Neural cell (in vitro differentiated cells): Measurements from ENCODE around the gene VSIR. TPM values are rescaled to one million over a fixed set of nuclear protein-coding genes. Genes with fewer than 3 reads are reported as not detected.

Experiments
- H2AFZ ChIP-seq: fragments of 200-600, 300-800 bp; sonication (generic), shearing (Covaris generic); 2 replicates; pipeline ENCODE4 v1.6.0; 2014; ENCODE audit warnings: low read depth, mild to moderate bottlenecking, antibody characterized with exemption, low read length, moderate library complexity
- H3F3A ChIP-seq: fragments of 200-600 bp; shearing (Covaris generic); 2 replicates; pipeline ENCODE4 v1.6.1; 2016; ENCODE audit warnings: mild to moderate bottlenecking, moderate library complexity, mixed read lengths, antibody characterized with exemption, low read length; ENCODE audit not compliant: insufficient read depth, poor library complexity, severe bottlenecking
- H3K27ac ChIP-seq: fragments of 200-600, 300-800 bp; sonication (generic), shearing (Covaris generic); 2 replicates; pipeline ENCODE4 v1.5.1; 2014; ENCODE audit warnings: mild to moderate bottlenecking, low read length, moderate library complexity
- H3K27me3 ChIP-seq: fragments of 300-800, 200-600 bp; sonication (generic), shearing (Covaris generic); 2 replicates; pipeline ENCODE4 v1.6.0; 2014; ENCODE audit warnings: mild to moderate bottlenecking, low read depth, low read length, moderate library complexity; ENCODE audit not compliant: insufficient read depth
- H3K36me3 ChIP-seq: fragments of 300-800, 200-600 bp; sonication (generic), shearing (Covaris generic); 2 replicates; pipeline ENCODE4 v1.5.1; 2014; ENCODE audit warnings: mild to moderate bottlenecking, antibody characterized with exemption, low read length, moderate library complexity; ENCODE audit not compliant: insufficient read depth
- H3K4me2 ChIP-seq: fragments of 300-800, 200-600 bp; sonication (generic), shearing (Covaris generic); 2 replicates; pipeline ENCODE4 v1.6.0; 2014; ENCODE audit warnings: mild to moderate bottlenecking, low read length
- H3K4me3 ChIP-seq: fragments of 300-800, 200-600 bp; sonication (generic), shearing (Covaris generic); 2 replicates; pipeline ENCODE4 v1.5.1; 2014; ENCODE audit warnings: mild to moderate bottlenecking, low read length, moderate library complexity
- H3K79me2 ChIP-seq: fragments of 200-600 bp; shearing (Covaris generic); replicated peaks from 2 replicates; pipeline ENCODE4 v1.6.0; 2014; ENCODE audit warnings: mild to moderate bottlenecking, low read length, moderate library complexity; ENCODE audit not compliant: insufficient read depth
- H3K9ac ChIP-seq: fragments of 300-800, 200-600 bp; sonication (generic), shearing (Covaris generic); 2 replicates; pipeline ENCODE4 v1.6.1; 2016; ENCODE audit warnings: mild to moderate bottlenecking, low read length, mixed read lengths
- H3K9me2 ChIP-seq: fragments of 200-600 bp; shearing (Covaris generic); 2 replicates; pipeline ENCODE4 v1.6.1; 2016; ENCODE audit warnings: mild to moderate bottlenecking, low read length, mixed read lengths; ENCODE audit not compliant: insufficient read depth
- H3K9me3 ChIP-seq: fragments of 200-600, 300-800 bp; sonication (generic), shearing (Covaris generic); 2 replicates; pipeline ENCODE4 v1.6.1; 2016; ENCODE audit warnings: mild to moderate bottlenecking, mixed run types, low read length, moderate library complexity, mixed read lengths
- H4K20me1 ChIP-seq: fragments of 200-600 bp; shearing (Covaris generic); 2 replicates; pipeline ENCODE4 v1.6.1; 2016; ENCODE audit warnings: mild to moderate bottlenecking, mixed run types; ENCODE audit not compliant: insufficient read depth
- EP300 ChIP-seq: fragments of 450-650 bp; conservative IDR thresholded peaks from 2 replicates; pipeline ENCODE4 v1.6.1; 2014; ENCODE audit warnings: antibody characterized with exemption, mild to moderate bottlenecking, moderate library complexity; ENCODE audit not compliant: poor library complexity, severe bottlenecking
- EZH2 ChIP-seq: fragments of 200-600, 300-800 bp; shearing (Covaris generic), sonication (generic); IDR thresholded peaks from 2 replicates; pipeline ENCODE4 v1.6.1; 2014; ENCODE audit warnings: antibody characterized with exemption, low read length, borderline replicate concordance, mild to moderate bottlenecking; ENCODE audit not compliant: insufficient read depth, poor library complexity, severe bottlenecking
- MXI1 ChIP-seq: fragments of 450-650 bp; conservative IDR thresholded peaks from 2 replicates; pipeline ENCODE4 v1.6.1; 2014; ENCODE audit warnings: antibody characterized with exemption, mild to moderate bottlenecking; ENCODE audit not compliant: poor library complexity, severe bottlenecking
- POLR2AphosphoS5 ChIP-seq: IDR thresholded peaks from 2 replicates; pipeline ENCODE4 v1.6.1; 2012
- RAD21 ChIP-seq: fragments of 450-650 bp; conservative IDR thresholded peaks from 2 replicates; pipeline ENCODE4 v1.6.1; 2014; ENCODE audit warnings: antibody characterized with exemption, mild to moderate bottlenecking, moderate library complexity
- SMC3 ChIP-seq: fragments of 450-650 bp; conservative IDR thresholded peaks from 2 replicates; pipeline ENCODE4 v1.6.1; 2014; ENCODE audit warnings: antibody characterized with exemption, mild to moderate bottlenecking, moderate library complexity; ENCODE audit not compliant: poor library complexity
- TAF1 ChIP-seq: IDR thresholded peaks from 2 replicates; pipeline ENCODE4 v1.6.1; 2012; ENCODE audit warnings: low read depth
- polyA plus RNA-seq: library from polyadenylated mRNA; depleted of rRNA; stranded (reverse); fragments of >200 nt; gene quantifications from 2 replicates; pipeline ENCODE4 v1.2.3, GENCODE V29; 2014
- TF ChIP-seq, protein P1 (sequence below): IDR thresholded peaks from 2 replicates; pipeline ENCODE4 v1.6.1; 2012; ENCODE audit warnings: borderline replicate concordance
- TF ChIP-seq, protein P2 (sequence below): fragments of 450-650 bp; IDR thresholded peaks from 2 replicates; pipeline ENCODE4 v1.5.1; 2014; ENCODE audit warnings: antibody characterized with exemption, mild to moderate bottlenecking, moderate library complexity; ENCODE audit not compliant: poor library complexity, severe bottlenecking

VSIR gene
- polyA plus RNA-seq, 1 donor from 2014 or later, result not detected

DNA sequence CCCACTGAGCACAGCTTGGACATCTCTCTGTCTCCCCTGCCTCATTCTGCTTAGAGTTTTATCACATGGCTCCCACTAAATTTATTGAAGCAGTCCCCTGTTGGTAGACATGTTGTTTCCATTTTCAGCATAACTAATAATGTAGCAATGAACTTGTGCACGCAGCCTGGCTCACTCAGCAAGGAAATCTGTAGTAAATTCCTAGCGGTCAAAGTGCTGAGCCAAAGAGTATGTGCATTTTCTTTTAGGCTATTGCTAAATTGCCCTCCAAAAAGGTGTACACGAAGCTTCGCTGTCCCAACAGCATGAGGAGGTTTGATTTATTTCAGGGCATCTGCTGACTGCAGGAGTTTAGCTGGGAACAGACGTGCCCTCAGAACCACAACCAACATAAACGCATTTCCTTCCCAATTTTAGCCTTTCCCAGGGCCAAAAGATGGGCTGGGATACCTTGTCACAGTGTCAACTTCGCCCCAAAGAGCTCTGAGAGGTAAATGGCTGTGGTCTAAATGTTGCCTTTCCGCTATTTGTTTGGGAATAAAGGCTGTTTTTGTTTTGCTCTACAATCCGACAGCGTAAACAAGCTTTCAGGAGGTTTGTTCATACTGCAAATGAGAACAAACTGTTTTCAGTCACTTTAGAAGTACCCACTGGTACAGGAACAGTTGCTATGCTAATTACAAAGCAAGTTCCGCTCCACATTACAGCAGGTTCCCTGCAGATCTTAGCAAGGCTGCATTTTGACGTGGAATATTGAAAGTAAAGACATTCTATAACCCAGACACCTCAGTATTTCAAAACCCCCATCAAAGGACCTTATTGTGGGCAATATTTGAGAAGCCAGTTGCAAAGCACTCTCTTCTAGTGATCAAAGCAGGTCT lies 16.8 kb downstream of the VSIR start:
- TF ChIP-seq, protein P1, sequence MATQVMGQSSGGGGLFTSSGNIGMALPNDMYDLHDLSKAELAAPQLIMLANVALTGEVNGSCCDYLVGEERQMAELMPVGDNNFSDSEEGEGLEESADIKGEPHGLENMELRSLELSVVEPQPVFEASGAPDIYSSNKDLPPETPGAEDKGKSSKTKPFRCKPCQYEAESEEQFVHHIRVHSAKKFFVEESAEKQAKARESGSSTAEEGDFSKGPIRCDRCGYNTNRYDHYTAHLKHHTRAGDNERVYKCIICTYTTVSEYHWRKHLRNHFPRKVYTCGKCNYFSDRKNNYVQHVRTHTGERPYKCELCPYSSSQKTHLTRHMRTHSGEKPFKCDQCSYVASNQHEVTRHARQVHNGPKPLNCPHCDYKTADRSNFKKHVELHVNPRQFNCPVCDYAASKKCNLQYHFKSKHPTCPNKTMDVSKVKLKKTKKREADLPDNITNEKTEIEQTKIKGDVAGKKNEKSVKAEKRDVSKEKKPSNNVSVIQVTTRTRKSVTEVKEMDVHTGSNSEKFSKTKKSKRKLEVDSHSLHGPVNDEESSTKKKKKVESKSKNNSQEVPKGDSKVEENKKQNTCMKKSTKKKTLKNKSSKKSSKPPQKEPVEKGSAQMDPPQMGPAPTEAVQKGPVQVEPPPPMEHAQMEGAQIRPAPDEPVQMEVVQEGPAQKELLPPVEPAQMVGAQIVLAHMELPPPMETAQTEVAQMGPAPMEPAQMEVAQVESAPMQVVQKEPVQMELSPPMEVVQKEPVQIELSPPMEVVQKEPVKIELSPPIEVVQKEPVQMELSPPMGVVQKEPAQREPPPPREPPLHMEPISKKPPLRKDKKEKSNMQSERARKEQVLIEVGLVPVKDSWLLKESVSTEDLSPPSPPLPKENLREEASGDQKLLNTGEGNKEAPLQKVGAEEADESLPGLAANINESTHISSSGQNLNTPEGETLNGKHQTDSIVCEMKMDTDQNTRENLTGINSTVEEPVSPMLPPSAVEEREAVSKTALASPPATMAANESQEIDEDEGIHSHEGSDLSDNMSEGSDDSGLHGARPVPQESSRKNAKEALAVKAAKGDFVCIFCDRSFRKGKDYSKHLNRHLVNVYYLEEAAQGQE, result no peak
- TF ChIP-seq, protein P2, sequence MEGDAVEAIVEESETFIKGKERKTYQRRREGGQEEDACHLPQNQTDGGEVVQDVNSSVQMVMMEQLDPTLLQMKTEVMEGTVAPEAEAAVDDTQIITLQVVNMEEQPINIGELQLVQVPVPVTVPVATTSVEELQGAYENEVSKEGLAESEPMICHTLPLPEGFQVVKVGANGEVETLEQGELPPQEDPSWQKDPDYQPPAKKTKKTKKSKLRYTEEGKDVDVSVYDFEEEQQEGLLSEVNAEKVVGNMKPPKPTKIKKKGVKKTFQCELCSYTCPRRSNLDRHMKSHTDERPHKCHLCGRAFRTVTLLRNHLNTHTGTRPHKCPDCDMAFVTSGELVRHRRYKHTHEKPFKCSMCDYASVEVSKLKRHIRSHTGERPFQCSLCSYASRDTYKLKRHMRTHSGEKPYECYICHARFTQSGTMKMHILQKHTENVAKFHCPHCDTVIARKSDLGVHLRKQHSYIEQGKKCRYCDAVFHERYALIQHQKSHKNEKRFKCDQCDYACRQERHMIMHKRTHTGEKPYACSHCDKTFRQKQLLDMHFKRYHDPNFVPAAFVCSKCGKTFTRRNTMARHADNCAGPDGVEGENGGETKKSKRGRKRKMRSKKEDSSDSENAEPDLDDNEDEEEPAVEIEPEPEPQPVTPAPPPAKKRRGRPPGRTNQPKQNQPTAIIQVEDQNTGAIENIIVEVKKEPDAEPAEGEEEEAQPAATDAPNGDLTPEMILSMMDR, result no peak
- no peak for TF ChIP-seq TAF1
- H4K20me1 ChIP-seq, result no peaks in the 10 kb centered on the region
- H3K9me3 ChIP-seq, result no peaks in the 10 kb centered on the region
- H3K27ac ChIP-seq, result no peak overlapping the region
- H3K79me2 ChIP-seq, result no peaks in the 10 kb centered on the region
- no peak overlapping the region for H3K4me2 ChIP-seq
- H3K36me3 ChIP-seq, result no peaks in the 10 kb centered on the region
- H3F3A ChIP-seq, result no peaks in the 10 kb centered on the region
- H3K27me3 ChIP-seq, result no peaks in the 10 kb centered on the region
- H3K9me2 ChIP-seq, result no peaks in the 10 kb centered on the region
- no peak overlapping the region for H2AFZ ChIP-seq
- no peak overlapping the region for H3K4me3 ChIP-seq
- no peak overlapping the region for H3K9ac ChIP-seq

DNA sequence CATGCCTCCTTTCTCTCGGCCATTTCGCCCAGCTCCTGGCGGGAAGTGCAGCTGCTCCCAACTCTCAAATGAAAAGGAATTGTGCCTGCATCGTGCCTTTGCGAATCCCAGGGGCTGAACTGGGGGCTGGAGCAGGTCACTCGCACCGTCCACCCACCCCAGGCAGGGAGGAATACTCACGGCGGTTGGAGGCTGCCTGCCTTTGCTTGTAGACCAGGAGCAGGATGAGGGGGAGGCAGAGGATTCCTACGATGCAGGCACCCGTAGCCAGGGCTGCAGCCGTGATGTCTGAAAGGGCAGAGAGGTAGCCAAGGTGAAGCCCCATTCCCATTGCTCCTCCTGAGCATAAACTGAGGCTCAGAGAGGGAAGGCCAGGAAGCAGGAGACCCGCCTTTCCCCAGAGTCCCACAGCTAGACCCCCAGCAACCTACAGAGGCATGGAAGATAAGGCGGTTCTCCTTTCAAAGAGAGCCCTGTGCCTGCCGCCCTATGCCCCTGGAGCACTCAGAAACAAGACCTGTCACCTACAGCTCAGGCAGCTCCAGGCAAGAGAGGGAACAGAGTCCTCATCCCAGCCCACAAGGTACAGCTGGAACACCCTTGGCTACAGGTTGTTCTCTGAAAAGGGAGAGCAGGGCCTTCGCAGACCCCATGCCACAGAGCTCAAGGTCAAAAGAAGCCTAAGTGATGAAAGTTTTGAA lies 18.0 kb downstream of the VSIR start:
- H3K9me3 ChIP-seq, result no peaks in the 10 kb centered on the region
- no peak overlapping the region for H3K4me3 ChIP-seq
- H3K27ac ChIP-seq, result no peak overlapping the region
- H3K9ac ChIP-seq, result no peak overlapping the region
- TF ChIP-seq TAF1, result no peak
- no peak for TF ChIP-seq EZH2
- TF ChIP-seq, protein P2, result no peak
- TF ChIP-seq MXI1, result no peak
- no peak for TF ChIP-seq RAD21
- TF ChIP-seq POLR2AphosphoS5, result no peak
- no peak for TF ChIP-seq EP300
- TF ChIP-seq SMC3, result no peak
- TF ChIP-seq, protein P1, result no peak
- no peaks in the 10 kb centered on the region for H4K20me1 ChIP-seq
- H2AFZ ChIP-seq, result no peak overlapping the region
- no peaks in the 10 kb centered on the region for H3K79me2 ChIP-seq
- H3K27me3 ChIP-seq, result no peaks in the 10 kb centered on the region
- no peak overlapping the region for H3K4me2 ChIP-seq
- H3F3A ChIP-seq, result no peaks in the 10 kb centered on the region
- no peaks in the 10 kb centered on the region for H3K9me2 ChIP-seq
- H3K36me3 ChIP-seq, result no peaks in the 10 kb centered on the region
